Spleen (tissue), 11 donors: ENCODE data around the gene HLA-DMA. TPM values are rescaled to one million over a fixed set of nuclear protein-coding genes. Genes with fewer than 3 reads are reported as not detected.
A peak's percentile ranks its signal among the peaks of the same experiment; 100 is the strongest.

Experiments
- DNase-seq: peaks from one replicate; pipeline ENCODE4 v3.0.0-alpha.2; 2020
- H3K27ac ChIP-seq, 8 donors: fragments of 200-600 bp; sonication (generic) in 7 of 8; 1 replicate in 4 of 8; 2 replicates in 4 of 8; pipeline versions ENCODE4 v1.5.0 to v1.8.0; 2016 to 2021; ENCODE audit warnings: inconsistent platforms in 4 of 8, mild to moderate bottlenecking in 4 of 8, moderate library complexity in 1 of 8
- H3K27me3 ChIP-seq, 7 donors: fragments of 200-600 bp; sonication (generic) in 6 of 7; replicated peaks in 1 of 7; 1 replicate in 4 of 7; 2 replicates in 3 of 7; pipeline versions ENCODE4 v1.5.0 to v1.8.0; 2016 to 2021; ENCODE audit warnings: inconsistent platforms in 3 of 7, mild to moderate bottlenecking in 1 of 7
- H3K36me3 ChIP-seq, 6 donors: fragments of 200-600 bp; sonication (generic) in 5 of 6; 1 replicate in 4 of 6; 2 replicates in 2 of 6; pipeline versions ENCODE4 v1.5.0 to v1.8.0; 2016 to 2021; ENCODE audit warnings: inconsistent platforms in 2 of 6
- H3K4me1 ChIP-seq, 6 donors: fragments of 200-600 bp; sonication (generic) in 5 of 6; 1 replicate in 3 of 6; 2 replicates in 3 of 6; pipeline versions ENCODE4 v1.5.0 to v1.8.0; 2016 to 2021; ENCODE audit warnings: inconsistent platforms in 3 of 6
- H3K4me3 ChIP-seq, 8 donors: fragments of 200-600 bp; sonication (generic) in 7 of 8; 1 replicate in 4 of 8; 2 replicates in 4 of 8; pipeline versions ENCODE4 v1.5.0 to v1.8.0; 2016 to 2021; ENCODE audit warnings: inconsistent platforms in 4 of 8, mild to moderate bottlenecking in 4 of 8, moderate library complexity in 2 of 8
- H3K9me3 ChIP-seq, 8 donors: fragments of 200-600 bp; sonication (generic) in 7 of 8; 1 replicate in 4 of 8; 2 replicates in 4 of 8; pipeline versions ENCODE4 v1.5.0 to v1.8.0; 2016 to 2021; ENCODE audit warnings: inconsistent platforms in 4 of 8
- CTCF ChIP-seq, 11 experiments: fragments of 200-600 bp in 7 of 11; fragments of 450-650 bp in 4 of 11; sonication (generic) in 4 of 11; IDR thresholded peaks in 8 of 11; conservative IDR thresholded peaks in 3 of 11; 1 replicate in 7 of 11; 2 replicates in 4 of 11; pipeline versions ENCODE4 v1.4.0 to v1.8.0; 2016 to 2021; ENCODE audit warnings: antibody characterized with exemption in 11 of 11, inconsistent platforms in 4 of 11, mild to moderate bottlenecking in 1 of 11
- POLR2A ChIP-seq, 3 donors: fragments of 450-650 bp; IDR thresholded peaks; one replicate each; pipeline ENCODE4 v1.5.1; 2017; ENCODE audit warnings: antibody characterized with exemption in 3 of 3, mild to moderate bottlenecking in 1 of 3
- POLR2AphosphoS5 ChIP-seq, 3 donors: sonication (generic); formaldehyde crosslinking; IDR thresholded peaks; one replicate each; pipeline ENCODE4 v1.5.1; 2017; ENCODE audit warnings: antibody characterized with exemption in 3 of 3
- WGBS, 5 donors: extraction: QIAGEN DNeasy Blood & Tissue Kit in 3 of 5; methylation state at CpG; one replicate each; pipeline versions ENCODE4 v1.1.5 to v1.1.7; 2013 to 2018; 5-methylcytosine and 5-hydroxymethylcytosine counted together
- intact Hi-C: fragments of 100-400 bp; cut with DNase I; formaldehyde crosslinking; loops from one replicate; pipeline ENCODE4 v1.15.0; 2023; ENCODE audit warnings: low total_unique reads
- polyA plus RNA-seq, 3 donors: library from polyadenylated mRNA; stranded (reverse); fragments of 200-250 nt; gene quantifications; one replicate each; pipeline ENCODE4 v1.2.1, GENCODE V29; 2013
- total RNA-seq, 7 donors: library from RNA; depleted of rRNA in 3 of 7; stranded (reverse); fragments of >200 nt in 3 of 7; fragmentation: NEBNext Ultra II Directional in 4 of 7; extraction: Animal tissue kit (Norgen Biotek cat#: 25700) in 4 of 7; gene quantifications; one replicate each; pipeline versions ENCODE4 v1.1.0 to v1.2.1, GENCODE V29; 2016 to 2021
- donor health status: healthy with polysubstance abuse.
- donor health status: DM: no; HTN: no; CAD: no; lungs with moderate emphysema.
- donor health status: DM: no; HTN: no; CAD: no.
- donor health status: Bipolar disorder and iron deficiency.
- donor health status: healthy.
- donor health status: DM: no; HTN: no; CAD: no.
- donor health status: DM: yes; HTN: yes; CAD: no.

Gene HLA-DMA
- total and polyA plus RNA-seq, 10 donors = 141 to 423 (median 195) TPM

GRCh38 chr6:32936239-32937152, 16.4 kb downstream of the HLA-DMA start:
- intact Hi-C loops = no loop called here
- TF ChIP-seq CTCF (IDR thresholded peaks at IDR 0.05 in 8 of 11, conservative IDR thresholded peaks at IDR 0.05 in 3 of 11) (no peak), POLR2A (IDR thresholded peaks at IDR 0.05) (no peak), POLR2AphosphoS5 (IDR thresholded peaks at IDR 0.05) (no peak)
- Histone ChIP-seq H3K4me3 (peak overlapping the region in 1 of 8 donors; percentile 81), H3K36me3 (peaks cover 0 to 49% (median 20%) of the 10 kb centered on the region in 6 donors), H3K4me1 (peaks cover 13 to 98% (median 80%) of the 10 kb centered on the region in 6 donors), H3K27ac (peak overlapping the region; percentile 20 to 96 (median 76)), H3K9me3 (no peaks in the 10 kb centered on the region), H3K27me3 (no peaks in the 10 kb centered on the region)
- 60 to 86% (median 72%) methylated on average over 12 of the region's 12 CpGs for WGBS, 5 donors
- no peak for DNase-seq

- Histone ChIP-seq H3K27ac (peak overlapping the region in 4 of 8 donors; percentile 20 to 96 (median 92)), H3K4me1 (peaks cover 13 to 98% (median 79%) of the 10 kb centered on the region in 6 donors)
- 80 to 95% (median 83%) methylated on average over 4 of the region's 4 CpGs for WGBS, 5 donors
These were observed 17.2 kb downstream of the HLA-DMA start for GRCh38 chr6:32935551-32936238.

GRCh38 chr6:32933661-32934085, 19.2 kb downstream of the HLA-DMA start:
- Histone ChIP-seq H3K9me3 (no peaks in the 10 kb centered on the region), H3K27ac (peak overlapping the region in 6 of 8 donors; percentile 36 to 96 (median 62)), H3K27me3 (no peaks in the 10 kb centered on the region), H3K4me1 (peaks cover 17 to 93% (median 70%) of the 10 kb centered on the region in 6 donors), H3K36me3 (peaks cover 0 to 47% (median 20%) of the 10 kb centered on the region in 6 donors), H3K4me3 (no peak overlapping the region)
- intact Hi-C loops = loop anchor here (5.0 kb wide), 1 partner anchor 49 kb away; no protein-coding TSS in a partner anchor
- 0 to 8% (median 5%) methylated on average over 3 of the region's 3 CpGs for WGBS, 5 donors
- peak; percentile 86 for DNase-seq
- TF ChIP-seq POLR2AphosphoS5 (IDR thresholded peaks at IDR 0.05) (peak in 1 of 3 donors; percentile 80), CTCF (IDR thresholded peaks at IDR 0.05 in 8 of 11, conservative IDR thresholded peaks at IDR 0.05 in 3 of 11) (peak; percentile 49 to 86 (median 79)), POLR2A (IDR thresholded peaks at IDR 0.05) (no peak)

More at GRCh38 chr6:32935551-32936238, 17.2 kb downstream of the HLA-DMA start:
- intact Hi-C loops = no loop called here
- H3K9me3 ChIP-seq = no peaks in the 10 kb centered on the region
- no peak for DNase-seq
- no peaks in the 10 kb centered on the region for H3K27me3 ChIP-seq
- peak overlapping the region in 1 of 8 donors; percentile 81 for H3K4me3 ChIP-seq
- H3K36me3 ChIP-seq = peaks cover 0 to 49% (median 20%) of the 10 kb centered on the region in 6 donors
- TF ChIP-seq POLR2AphosphoS5 (IDR thresholded peaks at IDR 0.05) (no peak), CTCF (IDR thresholded peaks at IDR 0.05 in 8 of 11, conservative IDR thresholded peaks at IDR 0.05 in 3 of 11) (no peak), POLR2A (IDR thresholded peaks at IDR 0.05) (no peak)
